HG03558 (cell line): ENCODE measurements around the gene PTPRN2.

Source experiments
- ATAC-seq: cut with Tn5 transposase; IDR thresholded peaks from one replicate; pipeline ENCODE4 v1.9.1; 2021; ENCODE audit warnings: moderate number of reproducible peaks; ENCODE audit not compliant: unreplicated experiment; ENCODE audit errors: extremely low read depth

PTPRN2 gene

GRCh38 chr7:157975401-157976372 is 611.9 kb downstream of the PTPRN2 start:
- no peak for ATAC-seq

DNA sequence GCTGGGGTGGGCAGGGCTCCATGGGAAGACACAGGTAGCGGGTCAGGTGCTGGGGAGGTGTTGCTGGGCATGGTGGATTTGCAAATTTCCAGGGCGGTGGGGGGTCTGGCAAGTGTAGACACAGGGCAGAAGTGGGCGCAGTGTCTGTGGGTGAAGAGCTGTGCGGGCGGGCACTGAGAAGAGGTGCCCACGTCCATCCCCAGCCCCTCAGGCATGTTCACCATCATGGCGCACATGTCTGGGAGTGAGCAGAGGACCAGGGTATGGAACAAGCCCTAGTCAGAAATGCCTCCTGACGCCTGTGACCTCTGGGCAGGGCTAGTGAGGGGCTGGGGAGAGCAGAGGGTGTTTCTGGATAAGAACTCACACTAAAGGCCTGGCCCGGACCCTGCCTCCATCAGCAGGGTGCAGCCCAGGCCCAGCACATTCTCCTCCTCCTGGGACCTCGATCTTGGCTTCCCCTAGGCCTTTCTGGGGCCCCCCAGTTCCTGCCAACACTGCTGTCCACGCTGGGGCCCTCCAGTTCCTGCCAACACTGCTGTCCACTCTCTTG is 612.9 kb downstream of the PTPRN2 start:
- ATAC-seq: no peak

DNA sequence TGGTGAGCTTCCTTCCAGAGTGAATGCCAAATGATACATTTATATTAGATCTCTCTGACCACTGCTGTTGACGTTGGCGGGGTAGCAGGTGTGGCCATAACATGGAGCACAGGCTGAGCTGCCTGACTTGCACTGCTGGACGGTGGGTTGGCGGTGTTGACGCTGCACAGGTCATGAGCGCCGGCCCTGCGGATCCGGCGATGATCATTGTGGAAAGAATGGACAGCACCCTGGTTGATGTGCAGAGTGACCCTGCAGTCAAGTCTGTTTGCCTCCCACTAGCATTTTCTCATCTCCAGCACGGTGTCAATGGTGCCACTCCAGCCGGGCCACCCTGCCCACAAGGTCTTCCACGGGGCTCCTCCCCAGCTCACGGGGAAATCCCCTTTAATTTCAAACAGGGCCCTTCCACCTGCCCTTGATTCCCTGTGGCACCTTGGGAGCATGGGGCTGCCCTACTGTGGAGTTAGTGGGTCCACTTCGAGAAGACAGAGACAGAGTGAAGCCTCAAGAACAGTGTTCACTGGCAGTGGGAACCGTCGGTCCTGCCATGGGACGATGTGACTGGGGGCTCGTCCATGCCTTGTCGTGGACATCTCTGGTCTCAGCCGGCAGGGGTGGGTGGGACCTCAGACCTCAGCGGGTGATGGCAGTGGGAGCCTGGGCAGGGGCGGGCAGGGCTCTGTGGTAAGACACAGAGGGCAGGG is 613.5 kb downstream of the PTPRN2 start:
- ATAC-seq: no peak

DNA sequence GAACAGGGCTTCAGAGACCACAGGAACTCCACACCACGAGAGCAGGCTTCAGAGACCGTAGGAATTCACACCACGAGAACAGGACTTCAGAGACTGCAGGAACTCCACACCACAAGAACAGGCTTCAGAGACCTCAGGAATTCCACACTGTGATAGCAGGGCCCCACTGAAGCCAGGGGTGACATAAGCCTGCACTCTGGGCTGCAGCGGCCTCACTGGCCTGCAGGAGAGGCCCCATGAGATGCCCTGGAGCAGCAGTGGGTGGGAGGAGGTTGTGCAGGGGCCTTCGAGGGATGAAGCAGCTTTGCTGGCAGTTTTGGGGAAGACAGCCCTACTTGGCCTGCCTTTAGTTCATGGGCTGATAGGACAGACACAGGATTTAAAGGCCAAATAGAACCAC is 614.7 kb downstream of the PTPRN2 start:
- ATAC-seq: no peak

GRCh38 chr7:157971501-157971900 is 616.1 kb downstream of the PTPRN2 start:
- no peak for ATAC-seq

DNA sequence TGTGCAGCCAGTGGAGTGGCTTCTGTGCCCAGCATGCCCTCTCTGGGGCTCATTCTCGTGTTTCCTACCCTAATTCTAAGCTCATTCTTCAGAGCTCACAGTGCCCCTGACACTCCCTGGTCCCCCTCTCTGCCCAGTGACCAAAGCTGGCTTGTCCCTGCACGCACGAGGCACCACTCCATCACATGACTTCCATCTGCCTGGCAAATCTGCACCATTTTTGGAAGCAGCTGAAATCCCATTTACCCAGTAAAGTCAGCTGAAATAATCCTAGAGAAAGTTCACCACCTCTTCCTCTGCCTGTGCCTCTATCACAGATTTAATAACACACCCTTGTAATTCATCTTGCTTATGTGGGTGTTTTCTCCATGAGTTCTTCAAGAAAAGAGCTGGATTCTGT is 616.9 kb downstream of the PTPRN2 start:
- ATAC-seq: no peak

- ATAC-seq: no peak
These were observed 617.6 kb downstream of the PTPRN2 start for GRCh38 chr7:157969995-157970394.

DNA sequence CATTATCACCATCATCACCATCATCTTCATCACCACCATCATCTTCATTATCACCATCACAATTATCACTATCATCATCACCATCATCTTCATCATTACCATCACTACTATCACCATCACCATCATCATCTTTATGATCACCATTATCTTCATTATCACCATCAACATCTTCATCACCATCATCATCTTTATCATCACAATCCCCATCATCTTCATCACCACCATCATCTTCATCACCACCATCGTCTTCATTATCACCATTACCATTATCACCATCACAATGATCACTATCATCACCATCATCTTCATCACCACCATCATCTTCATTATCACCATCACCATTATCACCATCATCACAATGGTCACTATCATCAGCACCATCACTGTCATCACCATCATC is 621.1 kb downstream of the PTPRN2 start:
- no peak for ATAC-seq

GRCh38 chr7:157964521-157964920 is 623.1 kb downstream of the PTPRN2 start:
- ATAC-seq: no peak

GRCh38 chr7:157964016-157964415 is 623.6 kb downstream of the PTPRN2 start:
- no peak for ATAC-seq

GRCh38 chr7:157963526-157963925 is 624.1 kb downstream of the PTPRN2 start:
- no peak for ATAC-seq

DNA sequence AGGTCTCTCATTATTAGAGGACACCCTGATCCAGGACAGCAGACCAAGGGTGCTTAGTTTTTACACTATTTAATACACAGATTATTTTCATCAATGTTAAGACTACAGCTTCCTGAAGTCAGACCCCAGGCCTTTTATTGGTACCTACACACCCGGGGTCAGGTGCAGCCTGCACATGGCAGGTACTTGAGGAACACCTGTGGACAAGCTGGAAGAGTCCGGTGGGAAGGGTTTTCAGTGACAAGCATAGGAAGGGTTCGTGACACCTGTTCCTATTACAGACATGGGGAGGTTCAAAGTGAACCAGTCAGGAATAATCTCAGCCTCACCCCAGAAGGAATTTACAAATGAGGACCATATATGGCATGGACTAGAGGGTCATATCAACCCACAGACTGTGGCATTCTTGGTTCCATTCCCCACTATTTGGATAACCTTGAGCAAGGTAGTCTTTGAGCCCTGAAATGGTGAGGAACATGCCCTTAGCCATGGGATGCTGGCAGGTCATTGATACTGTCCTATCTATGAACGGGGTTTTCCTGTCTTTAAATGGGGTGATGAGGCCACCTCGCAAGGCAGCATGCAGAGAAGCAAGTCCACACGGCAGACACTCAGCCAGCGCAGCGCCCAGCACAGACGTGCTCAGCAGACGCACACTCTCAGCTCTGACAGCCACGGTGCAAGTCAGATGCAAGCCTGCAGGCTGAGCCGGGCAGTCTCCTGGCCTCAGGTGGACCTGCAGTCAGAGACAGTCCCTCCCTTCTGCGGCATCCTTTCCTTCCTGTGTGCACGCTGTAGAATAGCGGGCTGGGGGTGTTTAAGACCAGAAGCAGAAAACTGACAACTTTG is 624.9 kb downstream of the PTPRN2 start:
- ATAC-seq: no peak

GRCh38 chr7:157961731-157962457 is 625.7 kb downstream of the PTPRN2 start:
- no peak for ATAC-seq

GRCh38 chr7:157955348-157955999 is 632.1 kb downstream of the PTPRN2 start:
- ATAC-seq: no peak

- ATAC-seq: no peak
These were observed 632.7 kb downstream of the PTPRN2 start for GRCh38 chr7:157954901-157955300.

GRCh38 chr7:157952841-157953645 is 634.6 kb downstream of the PTPRN2 start:
- ATAC-seq: no peak

DNA sequence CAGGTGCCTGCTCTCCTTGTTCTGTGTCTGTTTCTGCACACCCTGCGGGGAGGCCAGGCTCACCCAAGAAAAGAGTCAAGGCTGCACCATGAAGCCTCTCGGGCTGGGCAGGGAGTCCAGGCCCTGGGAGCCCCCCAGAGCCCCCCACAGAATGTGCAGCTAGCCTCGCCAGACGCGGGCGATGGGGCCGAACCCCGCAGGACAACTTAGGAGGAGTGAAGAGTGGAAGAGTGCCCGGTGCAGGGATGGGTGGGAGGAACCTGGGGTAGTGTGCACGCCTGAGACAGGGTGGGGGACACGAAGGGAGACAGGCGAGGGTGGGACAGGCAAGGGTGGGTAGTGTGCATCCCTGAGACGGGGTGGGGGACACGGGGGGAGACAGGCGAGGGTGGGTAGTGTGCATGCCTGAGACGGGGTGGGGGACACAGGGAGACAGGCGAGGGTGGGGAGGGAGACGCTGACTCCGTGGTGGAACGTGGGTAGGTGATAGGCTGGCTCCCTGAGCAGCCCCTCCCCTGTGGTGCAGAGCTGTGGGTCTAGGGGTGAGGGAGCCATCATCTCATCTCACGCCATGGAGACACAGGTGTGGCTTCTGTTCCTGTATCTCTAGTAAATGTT is 635.5 kb downstream of the PTPRN2 start:
- ATAC-seq: no peak
